ENCODE data around the gene TBC1D19.

The TBC1D19 gene

DNA sequence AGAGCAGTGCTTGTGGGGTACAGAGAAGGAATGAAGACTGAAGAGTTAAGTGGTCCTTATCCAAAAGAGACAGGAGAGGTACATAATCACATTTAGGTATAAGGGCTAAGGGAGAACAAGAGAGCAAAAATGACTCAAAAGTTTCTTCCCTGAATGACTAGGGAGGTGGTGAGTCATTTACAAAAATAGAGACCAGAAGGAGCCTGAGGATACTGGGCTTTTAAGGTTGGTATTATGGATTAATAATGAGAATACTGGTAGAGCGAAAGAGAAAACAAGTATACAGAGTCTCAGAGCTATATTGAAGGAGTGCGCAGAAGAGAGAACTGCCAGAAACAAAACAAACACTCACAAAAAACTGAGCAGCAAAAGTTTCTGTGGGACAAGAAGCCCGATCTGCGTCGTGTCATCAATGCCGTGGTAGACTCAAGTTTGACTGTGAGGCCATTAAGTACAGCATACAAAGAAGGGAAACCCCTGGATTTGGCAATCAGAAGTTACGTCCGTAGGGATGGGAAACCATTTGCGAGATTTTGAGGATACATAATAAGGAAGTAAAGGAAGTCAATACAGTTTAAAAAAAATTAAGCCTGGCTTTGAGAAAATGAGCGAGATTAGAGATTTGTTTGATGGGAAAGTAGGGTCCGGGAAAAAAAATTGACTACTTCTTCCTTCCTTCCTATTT is 147.6 kb downstream of the TBC1D19 start:
- no peak for DNase-seq (ENCODE audit: low read depth in 2 of 2)

DNA sequence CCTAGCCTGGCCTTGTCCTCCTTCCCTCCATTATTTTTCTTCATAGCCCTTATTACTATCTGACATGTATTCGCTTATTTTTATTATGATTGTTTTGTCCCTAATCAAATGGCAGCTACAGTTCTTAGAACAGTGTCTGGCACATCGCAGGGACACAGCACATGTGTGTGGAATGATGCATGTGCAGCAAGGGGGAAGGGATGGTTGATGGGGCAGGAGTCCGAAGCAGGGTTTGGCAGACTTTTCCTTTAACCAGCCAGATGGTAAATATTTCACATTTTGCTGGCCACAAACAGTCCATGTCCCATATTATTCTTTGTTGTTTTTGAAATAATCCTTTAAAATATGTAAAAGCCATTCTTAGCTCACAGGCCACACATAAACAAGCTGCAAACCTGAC is 148.5 kb downstream of the TBC1D19 start:
- DNase-seq (ENCODE audit: low read depth in 2 of 2): no peak

DNA sequence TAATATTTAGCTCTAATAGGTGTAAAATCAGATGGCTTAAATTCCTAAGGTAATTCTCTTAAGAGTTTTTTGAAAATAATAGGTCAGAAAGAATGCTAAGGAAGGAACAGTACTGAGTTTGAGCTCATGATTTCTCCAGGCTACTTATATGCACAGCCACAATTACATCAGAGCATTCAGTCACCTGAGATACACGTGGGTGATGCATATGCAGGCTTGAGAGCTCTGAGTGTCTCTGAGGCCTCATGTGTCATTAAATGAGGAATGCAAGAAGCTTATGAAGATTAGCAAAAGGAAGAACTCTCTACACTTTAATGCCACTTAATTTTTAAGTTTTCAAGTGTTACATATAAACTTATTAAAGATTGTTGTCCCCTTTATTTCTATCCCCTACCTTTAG is 152.7 kb downstream of the TBC1D19 start:
- no peak for DNase-seq (ENCODE audit: low read depth in 2 of 2)

DNA sequence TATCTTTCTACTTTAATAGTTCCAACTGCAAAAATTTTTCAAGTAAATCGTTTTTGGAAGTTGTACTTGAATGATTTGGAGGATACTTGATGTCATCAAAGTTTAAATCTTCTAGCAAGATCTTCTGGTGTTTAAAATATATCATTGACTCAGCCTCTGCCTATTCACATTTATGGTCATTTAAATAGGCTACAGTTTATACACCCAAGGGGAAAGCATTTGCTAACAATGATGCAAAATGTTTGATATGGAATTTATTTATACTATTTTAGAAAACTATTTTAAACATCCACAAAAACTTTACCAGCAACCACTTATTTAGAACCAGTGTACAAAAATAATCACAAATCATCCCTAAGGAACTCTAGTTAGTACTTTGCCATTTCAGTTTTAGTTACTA is 153.5 kb downstream of the TBC1D19 start:
- no peak for DNase-seq (ENCODE audit: low read depth in 2 of 2)

DNA sequence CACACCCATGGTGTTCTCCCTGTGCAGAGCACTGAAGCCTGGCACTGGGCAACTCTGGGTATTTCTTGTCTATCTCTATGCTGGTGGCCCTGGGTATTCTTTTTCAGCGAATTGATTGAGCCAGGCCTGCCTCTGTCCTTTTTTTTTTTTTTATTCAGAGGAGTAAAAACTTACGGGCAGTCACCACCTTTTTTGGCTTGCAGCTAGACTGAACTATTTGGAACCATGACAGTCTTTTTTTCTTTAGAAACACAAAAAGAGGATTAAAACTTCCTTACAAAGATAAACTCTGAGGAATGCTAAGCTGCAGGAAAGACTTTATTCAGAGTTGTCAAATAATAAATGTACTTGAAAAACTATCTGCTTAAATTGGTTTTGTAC is 157.6 kb downstream of the TBC1D19 start:
- DNase-seq (ENCODE audit: low read depth in 2 of 2): no peak

DNA sequence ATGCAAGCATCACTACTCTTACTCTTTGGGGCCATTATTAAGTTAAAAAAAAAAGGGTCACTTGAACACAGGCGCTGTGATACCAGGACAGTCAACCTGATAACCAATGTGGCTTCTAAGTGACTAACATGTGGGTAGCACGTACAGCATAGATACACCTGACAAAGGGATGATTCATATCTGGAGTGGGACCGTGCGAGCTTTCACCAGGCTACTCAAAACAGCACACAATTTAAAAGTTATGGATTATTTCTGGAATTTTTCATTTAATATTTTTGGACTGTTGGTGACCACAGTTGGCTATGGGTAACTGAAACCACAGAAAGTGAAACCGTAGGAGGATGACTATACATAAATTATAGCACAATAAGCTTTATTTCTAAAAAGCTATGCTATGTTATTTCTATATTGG is 162.9 kb downstream of the TBC1D19 start:
- peak; percentile 0 to 20 for DNase-seq (ENCODE audit: low read depth in 2 of 2)

DNA sequence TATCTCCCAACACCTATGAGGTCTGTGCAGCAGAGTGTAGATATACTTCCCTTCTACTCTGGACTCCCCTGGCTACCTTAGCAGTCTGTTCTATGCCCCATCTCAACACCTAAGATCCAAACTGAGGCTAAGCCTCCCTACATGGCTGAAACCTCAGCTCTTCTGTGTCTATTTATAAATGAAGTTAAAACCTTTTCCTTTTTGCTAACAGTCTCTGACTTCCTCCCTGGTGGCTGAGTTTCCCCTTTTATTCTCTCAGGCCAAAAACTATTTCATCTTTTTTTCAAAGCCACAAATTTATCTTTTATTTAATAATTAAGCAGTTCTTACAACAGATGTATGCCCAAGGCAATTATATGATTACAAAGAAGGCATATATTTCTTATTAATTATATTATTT is 164.9 kb downstream of the TBC1D19 start:
- DNase-seq (ENCODE audit: low read depth in 2 of 2): no peak

DNA sequence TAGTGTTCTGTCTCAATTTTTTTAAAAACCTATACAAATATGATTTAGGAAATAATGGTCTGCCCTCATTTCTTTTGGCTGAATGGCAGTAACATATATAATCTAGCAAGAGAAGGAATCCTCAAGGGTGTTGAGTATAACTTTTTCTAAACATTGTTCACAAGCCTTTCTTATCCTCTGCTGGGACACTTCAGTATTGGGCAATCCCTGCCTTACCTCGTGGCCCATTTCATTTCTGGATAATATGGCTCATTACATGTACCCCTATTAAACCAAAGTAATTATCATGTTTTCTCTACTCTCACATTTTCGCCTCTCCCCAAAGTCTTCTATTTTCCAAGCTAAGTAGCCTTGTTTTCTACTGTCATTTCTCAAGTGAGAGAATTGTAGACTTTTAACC is 166.0 kb downstream of the TBC1D19 start:
- DNase-seq (ENCODE audit: low read depth in 2 of 2): no peak

DNA sequence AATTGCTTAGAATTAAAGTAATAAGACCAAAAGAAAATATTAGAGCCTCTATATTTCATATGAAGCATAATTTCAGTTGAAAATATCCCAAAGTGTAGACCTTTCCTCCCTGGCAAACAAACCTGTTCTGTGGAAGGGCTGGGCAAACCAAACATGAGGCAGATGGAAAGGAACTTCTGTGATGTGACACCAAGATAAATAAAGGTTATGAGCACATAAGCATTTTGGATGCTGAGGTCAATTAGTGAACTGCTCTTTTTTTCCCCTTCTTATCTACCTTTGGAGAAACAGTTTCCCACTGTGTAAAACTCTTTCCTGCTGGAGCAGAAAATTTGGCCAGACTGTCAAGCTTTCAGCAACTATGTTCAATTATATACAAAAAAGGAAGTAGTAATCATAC is 167.1 kb downstream of the TBC1D19 start:
- DNase-seq (ENCODE audit: low read depth in 2 of 2): no peak

DNA sequence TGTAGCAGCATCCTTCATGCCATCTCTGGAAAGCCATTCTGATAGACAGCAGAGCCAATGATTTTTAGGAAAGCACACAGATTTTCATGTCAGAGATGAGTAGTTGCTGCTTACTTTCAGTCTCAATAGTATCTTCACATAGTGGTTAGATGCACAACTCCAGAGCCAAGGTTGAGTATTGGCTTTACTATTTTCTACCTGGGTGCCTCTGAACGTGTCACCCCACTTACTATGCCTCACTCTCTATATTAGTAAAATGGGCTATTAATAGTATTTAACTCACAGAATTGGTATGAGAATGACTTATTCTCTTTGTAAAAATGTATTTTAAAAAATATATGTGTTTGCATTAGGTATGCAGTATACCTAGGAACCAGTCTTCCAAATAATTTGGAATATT is 168.0 kb downstream of the TBC1D19 start:
- no peak for DNase-seq (ENCODE audit: low read depth in 2 of 2)

DNA sequence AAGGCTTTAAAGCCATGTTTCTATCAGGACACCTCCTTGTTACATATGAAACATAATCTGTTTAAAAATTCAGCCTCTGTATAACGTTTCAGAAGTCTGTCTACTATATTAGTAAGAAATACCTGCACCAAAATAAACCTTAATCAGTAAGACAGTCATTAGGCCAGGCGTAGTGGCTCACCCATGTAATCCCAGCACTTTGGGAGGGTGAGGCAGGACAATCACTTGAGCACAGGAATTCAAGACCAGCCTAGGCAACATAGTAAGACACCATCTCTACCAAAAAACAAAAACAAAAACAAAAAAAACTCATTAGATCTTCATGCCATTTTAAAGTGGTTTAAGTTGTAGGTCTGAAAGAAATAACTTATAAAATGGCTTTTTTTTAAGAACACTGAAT is 169.3 kb downstream of the TBC1D19 start:
- no peak for DNase-seq (ENCODE audit: low read depth in 2 of 2)

DNA sequence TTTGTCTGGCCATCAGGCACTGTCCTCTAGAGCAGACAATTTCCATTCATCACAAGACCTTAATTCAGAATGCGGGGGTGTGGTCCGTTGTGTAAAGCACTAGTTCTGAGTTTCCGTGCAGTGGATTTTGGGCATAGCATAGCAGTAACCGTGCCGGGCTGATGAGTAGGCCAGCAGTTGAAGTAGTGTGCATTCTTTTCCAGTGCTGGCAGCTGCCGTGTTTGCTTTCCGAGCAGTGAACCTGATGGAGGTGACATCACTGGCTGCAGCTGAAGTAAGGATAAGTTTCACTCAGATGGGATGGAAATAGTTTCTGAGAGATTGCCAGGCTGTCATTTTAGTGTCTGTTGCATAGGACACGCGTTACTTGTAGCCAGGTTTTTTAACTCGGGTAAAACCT is 169.7 kb downstream of the TBC1D19 start:
- DNase-seq (ENCODE audit: low read depth in 2 of 2): no peak

DNA sequence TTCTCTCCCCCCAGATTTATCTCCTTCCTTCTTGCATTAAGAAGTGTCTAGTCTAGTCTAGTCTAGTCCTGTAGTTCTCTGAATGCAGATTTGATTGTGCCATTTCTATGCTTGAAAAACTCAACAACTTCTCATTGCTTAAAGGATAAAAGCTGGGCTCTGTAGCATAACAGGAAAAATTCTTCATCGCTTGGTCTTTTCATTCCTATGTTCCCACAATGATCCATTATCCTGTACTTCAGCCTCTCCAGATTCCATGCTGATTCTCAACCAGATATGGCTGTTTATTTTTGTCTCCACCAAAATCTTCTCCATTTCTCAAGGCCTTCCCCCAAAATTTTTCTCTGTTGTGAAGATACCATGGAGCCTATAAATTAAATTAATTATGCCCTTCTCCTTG is 173.9 kb downstream of the TBC1D19 start:
- no peak for DNase-seq (ENCODE audit: low read depth in 2 of 2)

DNA sequence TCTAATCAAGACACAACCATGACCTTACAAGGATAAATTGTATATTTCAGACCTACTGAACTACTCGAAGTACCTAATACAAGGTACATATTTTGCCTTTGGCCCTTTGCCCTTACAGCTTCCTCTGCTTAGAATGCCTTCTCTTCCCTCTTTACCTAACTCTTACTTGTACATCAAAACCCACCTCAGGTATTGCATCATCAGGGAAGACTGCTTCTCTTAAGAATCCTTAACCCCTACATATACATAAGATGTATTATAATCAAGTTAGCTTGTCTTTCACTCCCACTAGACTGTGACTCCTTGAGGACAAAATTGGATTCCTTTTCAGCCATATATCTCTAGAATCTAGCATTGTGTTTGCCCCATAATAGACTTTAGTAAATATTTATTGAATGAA is 175.0 kb downstream of the TBC1D19 start:
- no peak for DNase-seq (ENCODE audit: low read depth in 2 of 2)

DNA sequence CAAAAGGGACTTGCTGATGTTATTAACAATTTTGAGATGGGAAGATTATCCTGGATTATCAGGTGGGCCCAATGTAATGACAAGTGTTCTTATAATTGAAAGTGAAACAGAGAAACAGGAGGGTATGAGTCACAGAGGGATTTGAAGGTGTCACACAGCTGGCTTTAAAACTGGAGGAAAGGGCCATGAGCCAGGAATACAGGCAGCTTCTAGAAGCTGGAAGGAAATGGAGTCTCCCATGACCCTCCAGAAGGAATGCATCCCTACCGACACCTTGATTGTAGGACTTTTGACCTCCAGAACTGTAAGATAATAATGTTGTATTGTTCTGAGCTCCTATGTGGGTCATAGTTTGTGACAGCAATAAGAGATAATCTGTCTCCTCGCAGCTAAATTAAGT is 178.8 kb downstream of the TBC1D19 start:
- DNase-seq (ENCODE audit: low read depth in 2 of 2): no peak

DNA sequence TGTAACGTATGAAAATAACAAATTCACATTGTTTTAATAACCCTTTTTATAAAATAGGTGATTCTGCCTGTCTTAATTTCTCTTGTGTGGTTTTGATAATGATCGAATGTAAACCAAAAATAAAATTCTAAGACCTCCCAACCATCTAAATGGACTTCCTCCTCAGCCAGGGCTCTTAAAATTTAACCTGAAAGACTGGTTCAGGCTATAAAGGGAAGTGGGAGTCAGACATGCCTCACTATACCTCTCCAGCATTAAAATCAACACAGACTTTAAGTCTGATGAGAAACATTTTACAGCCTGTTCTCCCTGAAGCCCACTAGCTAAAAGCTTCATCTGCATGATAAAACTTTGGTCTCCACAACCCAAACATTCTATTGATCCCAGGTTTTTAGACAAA is 179.2 kb downstream of the TBC1D19 start:
- DNase-seq (ENCODE audit: low read depth in 2 of 2): no peak

DNA sequence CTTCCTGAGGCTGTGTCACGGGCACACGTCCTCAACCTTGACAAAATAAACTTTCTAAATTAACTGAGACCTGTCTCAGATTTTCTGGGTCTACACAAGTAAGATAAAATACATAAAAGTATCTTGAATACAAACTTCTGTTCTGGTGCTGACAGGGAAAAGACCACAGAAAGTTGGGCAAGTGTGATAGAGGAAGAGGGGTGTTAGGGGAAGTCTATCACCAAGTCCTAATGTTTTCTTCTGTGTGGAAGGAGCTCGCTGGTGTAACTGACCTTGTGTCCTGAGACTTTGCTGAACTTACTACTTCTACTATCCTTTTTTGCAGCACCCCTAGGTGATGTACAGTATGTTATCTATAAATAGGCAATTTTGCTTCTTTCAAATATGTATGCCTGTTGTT is 179.8 kb downstream of the TBC1D19 start:
- no peak for DNase-seq (ENCODE audit: low read depth in 2 of 2)

DNA sequence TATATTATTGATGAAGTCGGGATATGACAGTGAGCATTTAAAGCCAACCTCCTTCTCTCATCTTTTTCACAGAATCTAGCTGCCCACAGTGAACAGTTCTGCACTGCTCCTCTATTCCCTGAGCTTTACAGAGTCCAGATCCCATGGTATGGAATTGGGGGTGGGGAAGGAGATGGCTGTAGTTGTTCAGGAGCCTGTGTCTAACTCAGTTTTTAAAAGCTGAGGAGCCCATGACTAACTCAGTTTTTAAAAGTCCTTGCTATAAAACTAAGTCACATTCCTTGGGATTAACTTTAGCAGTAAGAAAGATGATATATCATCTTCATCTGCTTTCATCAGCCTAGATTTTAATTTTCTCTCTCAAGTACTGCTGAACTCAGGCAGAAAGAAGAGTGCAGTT is 180.3 kb downstream of the TBC1D19 start:
- DNase-seq (ENCODE audit: low read depth in 2 of 2): no peak

DNA sequence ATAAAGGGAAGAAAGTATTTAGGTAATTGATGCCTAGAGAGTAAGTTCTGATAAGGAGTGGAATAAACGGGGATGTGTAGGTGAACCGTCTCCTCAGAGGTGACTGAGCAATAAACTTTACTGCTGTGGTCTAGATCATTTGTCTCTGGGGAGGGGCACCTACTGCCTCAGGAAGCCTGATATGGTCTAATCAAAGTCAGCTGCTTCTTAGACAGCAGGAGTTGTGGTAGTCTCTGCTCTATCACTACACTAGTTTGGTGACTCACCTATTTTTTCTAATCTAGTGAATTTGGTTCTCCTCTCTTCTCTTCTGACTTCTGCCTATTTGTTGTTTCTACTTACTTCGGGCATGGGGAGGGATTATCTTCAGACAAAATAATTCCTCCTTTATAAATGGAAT is 181.6 kb downstream of the TBC1D19 start:
- DNase-seq (ENCODE audit: low read depth in 2 of 2): no peak

DNA sequence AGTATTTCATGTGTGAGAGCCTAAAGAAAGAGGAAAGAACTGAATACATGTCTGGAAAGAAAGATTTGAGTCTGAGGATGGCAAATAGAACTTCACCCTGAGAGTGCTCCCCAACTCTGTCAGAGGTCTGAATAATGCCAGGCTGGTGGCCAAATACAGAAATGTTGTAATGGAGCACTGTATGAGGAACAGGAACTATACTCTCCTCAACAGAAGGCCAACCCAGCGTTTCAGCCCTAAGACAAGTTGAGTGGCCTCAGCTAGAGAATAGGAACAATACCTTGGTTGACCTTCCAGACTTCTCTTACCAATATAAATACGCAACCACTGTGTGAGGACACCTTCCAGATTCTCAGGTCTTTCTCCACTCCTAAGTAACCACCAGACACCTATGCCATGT is 182.3 kb downstream of the TBC1D19 start:
- no peak for DNase-seq (ENCODE audit: low read depth in 2 of 2)

DNA sequence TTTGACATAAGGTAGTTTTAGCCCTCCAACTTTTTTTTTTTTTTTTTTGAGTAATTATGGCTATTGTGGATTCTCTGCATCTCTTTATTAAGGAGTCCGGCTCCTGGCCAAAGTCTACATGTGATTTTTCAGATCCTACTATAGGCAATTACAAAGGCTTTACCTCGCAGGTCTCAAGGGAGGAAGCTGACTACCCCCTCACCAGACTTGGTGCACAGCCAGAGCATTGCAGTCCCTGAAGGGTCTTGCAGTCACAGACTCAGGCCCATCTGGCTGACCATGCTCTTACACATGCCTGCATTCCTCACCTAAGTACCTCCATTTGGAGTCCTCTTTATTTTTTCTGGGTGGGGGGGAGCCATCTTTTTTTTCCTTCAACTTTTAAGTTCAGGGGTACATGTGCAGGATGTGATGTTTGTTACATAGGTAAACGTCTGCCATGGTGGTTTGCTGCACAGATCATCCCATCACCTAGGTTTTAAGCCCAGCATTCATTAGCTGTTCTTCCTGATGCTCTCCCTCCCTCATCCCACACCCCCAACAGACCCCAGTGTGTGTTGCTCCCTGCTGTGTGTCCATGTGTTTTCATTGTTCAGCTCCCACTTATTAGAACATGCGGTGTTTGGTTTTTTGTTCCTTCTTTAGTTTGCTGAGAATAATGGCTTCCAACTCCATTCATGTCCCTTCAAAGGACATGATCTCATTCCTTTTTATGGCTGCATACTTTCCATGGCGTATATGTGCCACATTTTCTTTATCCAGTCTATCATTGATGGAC is 188.4 kb downstream of the TBC1D19 start:
- DNase-seq (ENCODE audit: low read depth in 2 of 2): no peak

DNA sequence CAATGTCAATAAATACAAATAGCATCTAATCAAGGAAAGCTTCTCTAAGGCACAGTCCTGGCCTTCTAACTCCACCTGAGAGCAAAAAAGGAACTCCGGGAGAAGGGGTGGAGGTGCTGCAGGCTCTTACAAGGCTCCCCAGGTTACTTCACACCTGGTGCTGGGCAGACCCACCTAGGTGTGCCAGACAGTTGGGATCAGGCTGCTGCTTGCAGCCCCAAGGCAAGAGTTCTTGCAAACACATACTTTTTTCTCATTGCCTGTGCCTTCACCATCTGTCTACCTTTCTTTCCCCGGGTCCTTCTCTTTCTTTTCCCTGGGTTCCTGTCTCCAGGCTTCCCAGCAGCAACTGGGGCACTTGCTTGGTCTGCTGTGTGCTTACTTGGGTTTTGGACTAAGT is 195.3 kb downstream of the TBC1D19 start:
- DNase-seq (ENCODE audit: low read depth in 2 of 2): no peak

DNA sequence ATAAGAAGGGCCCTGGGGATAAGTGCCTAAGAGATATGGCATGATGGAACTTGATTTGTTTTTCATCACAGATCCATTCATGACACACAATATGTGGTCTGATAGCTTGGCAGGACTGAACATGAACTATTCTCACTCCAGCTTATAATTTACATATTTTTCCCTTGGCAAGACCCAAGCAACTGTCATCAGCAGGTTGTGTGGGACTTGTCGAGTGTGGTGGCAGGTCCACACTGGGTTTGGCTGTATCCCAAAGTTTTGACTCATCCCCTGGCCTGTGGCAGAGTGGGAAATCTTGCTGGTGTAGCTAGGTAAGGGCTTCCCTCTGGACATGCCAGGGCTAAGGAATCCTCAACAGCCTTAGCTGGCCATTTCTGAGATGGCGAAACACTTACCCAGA is 195.8 kb downstream of the TBC1D19 start:
- no peak for DNase-seq (ENCODE audit: low read depth in 2 of 2)

DNA sequence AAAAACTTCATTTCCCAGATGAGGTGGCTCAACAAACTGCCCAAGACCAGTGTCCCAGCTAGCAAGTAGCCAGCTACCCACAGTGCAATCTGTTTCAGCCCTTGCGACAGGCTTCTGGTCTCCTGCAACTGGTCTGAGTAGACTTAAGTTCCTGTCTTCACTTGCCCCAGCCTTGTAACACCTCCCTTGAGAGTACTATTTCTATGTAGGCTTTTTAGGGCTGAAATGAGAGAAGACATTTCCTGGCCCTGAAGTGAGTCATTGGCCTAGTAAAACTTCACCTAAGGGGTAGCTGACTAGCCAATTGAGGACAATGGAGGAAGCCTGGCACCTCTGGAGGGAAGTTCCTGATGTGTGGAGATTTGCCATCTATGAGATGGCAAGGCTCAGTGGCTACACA is 196.7 kb downstream of the TBC1D19 start:
- no peak for DNase-seq (ENCODE audit: low read depth in 2 of 2)
